C4-2B (cell line): ENCODE data around the gene FASTKD2.

Experiments used
- ZFX ChIP-seq: fragments of 450-650 bp; IDR thresholded peaks from 2 replicates; pipeline ENCODE4 v1.6.1; 2017
- TF ChIP-seq, protein P1 (sequence below): fragments of 450-650 bp; conservative IDR thresholded peaks from 2 replicates; pipeline ENCODE4 v1.5.1; 2017; ENCODE audit warnings: mild to moderate bottlenecking

DNA sequence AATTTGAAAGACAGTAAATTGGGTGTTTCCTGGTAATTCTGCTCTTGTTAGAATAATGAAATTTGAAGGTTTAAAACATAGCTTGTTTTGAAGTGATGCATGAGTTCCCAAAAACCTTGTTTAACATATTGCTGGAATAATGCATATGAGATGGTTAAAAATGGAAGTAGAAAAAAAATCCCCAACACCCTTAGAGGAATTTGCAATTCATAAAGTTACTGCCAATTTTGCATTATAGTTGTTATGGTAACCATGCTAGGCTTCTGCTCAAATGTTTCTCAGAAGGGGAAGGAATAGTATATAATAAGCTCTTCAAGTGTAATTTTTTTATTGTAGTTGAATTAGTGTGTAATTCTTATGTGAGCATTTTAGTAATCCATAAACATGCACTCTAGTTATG is 49.1 kb downstream of the FASTKD2 start:
- TF ChIP-seq, protein P1, sequence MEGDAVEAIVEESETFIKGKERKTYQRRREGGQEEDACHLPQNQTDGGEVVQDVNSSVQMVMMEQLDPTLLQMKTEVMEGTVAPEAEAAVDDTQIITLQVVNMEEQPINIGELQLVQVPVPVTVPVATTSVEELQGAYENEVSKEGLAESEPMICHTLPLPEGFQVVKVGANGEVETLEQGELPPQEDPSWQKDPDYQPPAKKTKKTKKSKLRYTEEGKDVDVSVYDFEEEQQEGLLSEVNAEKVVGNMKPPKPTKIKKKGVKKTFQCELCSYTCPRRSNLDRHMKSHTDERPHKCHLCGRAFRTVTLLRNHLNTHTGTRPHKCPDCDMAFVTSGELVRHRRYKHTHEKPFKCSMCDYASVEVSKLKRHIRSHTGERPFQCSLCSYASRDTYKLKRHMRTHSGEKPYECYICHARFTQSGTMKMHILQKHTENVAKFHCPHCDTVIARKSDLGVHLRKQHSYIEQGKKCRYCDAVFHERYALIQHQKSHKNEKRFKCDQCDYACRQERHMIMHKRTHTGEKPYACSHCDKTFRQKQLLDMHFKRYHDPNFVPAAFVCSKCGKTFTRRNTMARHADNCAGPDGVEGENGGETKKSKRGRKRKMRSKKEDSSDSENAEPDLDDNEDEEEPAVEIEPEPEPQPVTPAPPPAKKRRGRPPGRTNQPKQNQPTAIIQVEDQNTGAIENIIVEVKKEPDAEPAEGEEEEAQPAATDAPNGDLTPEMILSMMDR: no peak
- no peak for TF ChIP-seq ZFX
